Hepatocyte (in vitro differentiated cells): ENCODE results near the gene APBA2. TPM values are rescaled to one million over a fixed set of nuclear protein-coding genes. Genes with fewer than 3 reads are reported as not detected.
A peak's percentile ranks its signal among the peaks of the same experiment; 100 is the strongest.

Source experiments
- DNase-seq: peaks from one replicate; pipeline ENCODE4 v3.0.0-alpha.2; 2016; ENCODE audit warnings: low spot score
- H2AFZ ChIP-seq: fragments of 200-600 bp; sonication (generic); 2 replicates; pipeline ENCODE4 v1.6.0; 2016; ENCODE audit warnings: antibody characterized with exemption, mild to moderate bottlenecking
- H3K27ac ChIP-seq: fragments of 200-600 bp; sonication (generic); 2 replicates; pipeline ENCODE4 v1.5.1; 2016; ENCODE audit warnings: mild to moderate bottlenecking
- H3K27me3 ChIP-seq: fragments of 200-600 bp; sonication (generic); 2 replicates; pipeline ENCODE4 v1.6.1; 2016
- H3K36me3 ChIP-seq: fragments of 200-600 bp; sonication (generic); replicated peaks from 2 replicates; pipeline ENCODE4 v1.5.1; 2016; ENCODE audit warnings: low read depth; ENCODE audit not compliant: insufficient read depth
- H3K4me1 ChIP-seq: fragments of 200-600 bp; sonication (generic); 2 replicates; pipeline ENCODE4 v1.5.1; 2016; ENCODE audit warnings: mild to moderate bottlenecking, moderate library complexity; ENCODE audit not compliant: insufficient read depth
- H3K4me2 ChIP-seq: fragments of 200-600 bp; sonication (generic); 2 replicates; pipeline ENCODE4 v1.6.0; 2016
- H3K4me3 ChIP-seq: fragments of 200-600 bp; sonication (generic); 2 replicates; pipeline ENCODE4 v1.5.1; 2016; ENCODE audit warnings: mild to moderate bottlenecking
- H3K79me2 ChIP-seq: fragments of 200-600 bp; sonication (generic); 2 replicates; pipeline ENCODE4 v1.6.0; 2017; ENCODE audit warnings: mild to moderate bottlenecking
- H3K9me2 ChIP-seq: fragments of 200-600 bp; sonication (generic); replicated peaks from 2 replicates; pipeline ENCODE4 v1.6.0; 2017; ENCODE audit warnings: mild to moderate bottlenecking; ENCODE audit not compliant: insufficient read depth
- H3K9me3 ChIP-seq: fragments of 200-600 bp; sonication (generic); 2 replicates; pipeline ENCODE4 v1.5.1; 2016; ENCODE audit warnings: low read depth, mild to moderate bottlenecking
- H4K20me1 ChIP-seq: fragments of 200-600 bp; sonication (generic); 2 replicates; pipeline ENCODE4 v1.6.0; 2016; ENCODE audit warnings: mild to moderate bottlenecking; ENCODE audit not compliant: insufficient read depth, poor library complexity, severe bottlenecking
- EZH2 ChIP-seq: fragments of 200-600 bp; sonication (generic); IDR thresholded peaks from 2 replicates; pipeline ENCODE4 v1.6.1; 2016; ENCODE audit warnings: antibody characterized with exemption, mild to moderate bottlenecking, borderline replicate concordance
- EZH2phosphoT487 ChIP-seq: fragments of 200-600 bp; sonication (generic); IDR thresholded peaks from one replicate; pipeline ENCODE4 v1.6.1; 2018; ENCODE audit warnings: antibody characterized with exemption, mild to moderate bottlenecking, low read depth, moderate library complexity; ENCODE audit not compliant: unreplicated experiment, severe bottlenecking
- WGBS: methylation state at CpG from one replicate; pipeline ENCODE4 v1.1.6; 2016; ENCODE audit warnings: low lambda C conversion rate; ENCODE audit errors: missing lambda C conversion rate; 5-methylcytosine and 5-hydroxymethylcytosine counted together
- polyA plus RNA-seq: library from polyadenylated mRNA; unstranded; fragments of >200 nt; fragmentation: Nextera tagmentation; extraction: Ambion mirVana; gene quantifications from 2 replicates; pipeline ENCODE4 v1.2.1, GENCODE V29; 2016
- total RNA-seq: library from RNA; depleted of rRNA; stranded (reverse); fragments of >200 nt; gene quantifications from 2 replicates; pipeline ENCODE4 v1.2.3, GENCODE V29; 2014
- TF ChIP-seq, protein P1 (sequence below): fragments of 200-600 bp; sonication (generic); IDR thresholded peaks from 2 replicates; pipeline ENCODE4 v1.5.1; 2016; ENCODE audit warnings: antibody characterized with exemption, mild to moderate bottlenecking; ENCODE audit not compliant: poor library complexity

Gene APBA2
- total and polyA plus RNA-seq, 2 experiments from 2014 or later, result 8.4 to 10.1 TPM

GRCh38 chr15:29087521-29088285, 201.9 kb downstream of the APBA2 start:
- Histone ChIP-seq H3K4me1 (no peaks in the 10 kb centered on the region), H3K9me2 (no peaks in the 10 kb centered on the region), H3K36me3 (no peaks in the 10 kb centered on the region), H3K9me3 (no peaks in the 10 kb centered on the region), H3K4me2 (no peak overlapping the region), H4K20me1 (no peaks in the 10 kb centered on the region), H3K27ac (no peak overlapping the region), H2AFZ (no peak overlapping the region), H3K27me3 (no peaks in the 10 kb centered on the region), H3K79me2 (no peaks in the 10 kb centered on the region), H3K4me3 (no peak overlapping the region)
- 81% methylated on average over 15 of the region's 16 CpGs for WGBS
- TF ChIP-seq, protein P1, sequence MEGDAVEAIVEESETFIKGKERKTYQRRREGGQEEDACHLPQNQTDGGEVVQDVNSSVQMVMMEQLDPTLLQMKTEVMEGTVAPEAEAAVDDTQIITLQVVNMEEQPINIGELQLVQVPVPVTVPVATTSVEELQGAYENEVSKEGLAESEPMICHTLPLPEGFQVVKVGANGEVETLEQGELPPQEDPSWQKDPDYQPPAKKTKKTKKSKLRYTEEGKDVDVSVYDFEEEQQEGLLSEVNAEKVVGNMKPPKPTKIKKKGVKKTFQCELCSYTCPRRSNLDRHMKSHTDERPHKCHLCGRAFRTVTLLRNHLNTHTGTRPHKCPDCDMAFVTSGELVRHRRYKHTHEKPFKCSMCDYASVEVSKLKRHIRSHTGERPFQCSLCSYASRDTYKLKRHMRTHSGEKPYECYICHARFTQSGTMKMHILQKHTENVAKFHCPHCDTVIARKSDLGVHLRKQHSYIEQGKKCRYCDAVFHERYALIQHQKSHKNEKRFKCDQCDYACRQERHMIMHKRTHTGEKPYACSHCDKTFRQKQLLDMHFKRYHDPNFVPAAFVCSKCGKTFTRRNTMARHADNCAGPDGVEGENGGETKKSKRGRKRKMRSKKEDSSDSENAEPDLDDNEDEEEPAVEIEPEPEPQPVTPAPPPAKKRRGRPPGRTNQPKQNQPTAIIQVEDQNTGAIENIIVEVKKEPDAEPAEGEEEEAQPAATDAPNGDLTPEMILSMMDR, result no peak
- no peak for TF ChIP-seq EZH2phosphoT487
- TF ChIP-seq EZH2, result no peak
- DNase-seq, result no peak

- Histone ChIP-seq H3K9me2 (no peaks in the 10 kb centered on the region), H3K9me3 (no peaks in the 10 kb centered on the region), H2AFZ (no peak overlapping the region), H3K4me3 (no peak overlapping the region), H3K36me3 (no peaks in the 10 kb centered on the region), H3K79me2 (no peaks in the 10 kb centered on the region), H3K4me2 (no peak overlapping the region), H3K27ac (no peak overlapping the region), H3K4me1 (no peaks in the 10 kb centered on the region), H3K27me3 (no peaks in the 10 kb centered on the region), H4K20me1 (no peaks in the 10 kb centered on the region)
- DNase-seq, result no peak
- 85% methylated on average over 5 of the region's 5 CpGs for WGBS
- TF ChIP-seq, protein P1, result no peak
- no peak for TF ChIP-seq EZH2
- no peak for TF ChIP-seq EZH2phosphoT487
These were observed 202.9 kb downstream of the APBA2 start for GRCh38 chr15:29088666-29089065.

DNA sequence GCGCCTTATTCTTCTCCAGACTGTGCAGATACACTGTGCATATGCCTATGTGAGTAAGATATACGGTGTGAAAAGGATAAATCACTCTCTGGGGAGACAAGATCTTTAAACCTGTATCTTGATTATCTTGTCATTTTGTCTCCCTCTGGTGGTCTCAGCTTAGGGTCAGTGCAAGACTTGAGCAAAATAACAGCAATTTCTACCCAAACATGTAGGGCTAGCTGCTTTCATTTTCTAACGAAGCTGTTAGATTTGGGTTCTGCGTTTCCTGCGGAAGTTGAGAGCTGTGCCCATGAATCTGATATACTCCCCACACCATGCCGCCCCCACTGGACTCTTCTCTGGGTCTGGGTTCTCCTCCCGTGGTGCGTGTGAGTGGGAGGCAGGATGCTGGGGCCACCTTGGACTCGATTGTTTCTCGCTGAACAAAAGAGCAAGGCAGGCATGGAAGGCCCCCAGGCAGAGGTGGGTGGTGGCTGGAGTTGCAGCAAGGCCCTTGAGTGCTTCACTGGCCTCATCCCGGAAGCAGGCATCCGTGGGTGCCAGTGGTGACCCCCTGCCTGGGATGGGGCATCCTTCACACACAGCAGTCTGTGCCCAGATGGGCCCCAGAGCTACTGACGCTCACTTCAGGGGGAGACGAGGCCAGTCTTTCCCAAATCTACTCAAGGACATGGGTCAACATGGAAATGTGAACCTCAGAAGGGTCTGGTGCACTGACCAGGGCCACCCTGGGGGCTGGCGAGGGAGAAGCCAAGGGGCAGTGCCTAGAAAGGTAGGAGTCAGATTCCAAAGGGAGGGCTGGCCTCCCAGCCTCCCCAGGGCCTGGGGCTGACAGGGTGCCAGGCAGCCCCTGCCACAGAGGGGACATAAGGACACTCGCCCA, 204.2 kb downstream of the APBA2 start:
- Histone ChIP-seq H3K27ac (no peak overlapping the region), H3K4me2 (no peak overlapping the region), H2AFZ (no peak overlapping the region), H3K36me3 (no peaks in the 10 kb centered on the region), H3K27me3 (no peaks in the 10 kb centered on the region), H3K4me1 (no peaks in the 10 kb centered on the region), H3K4me3 (no peak overlapping the region), H3K9me3 (no peaks in the 10 kb centered on the region), H3K9me2 (no peaks in the 10 kb centered on the region), H3K79me2 (no peaks in the 10 kb centered on the region), H4K20me1 (no peaks in the 10 kb centered on the region)
- TF ChIP-seq EZH2 (no peak), EZH2phosphoT487 (no peak)
- TF ChIP-seq, protein P1, result peak; percentile 36
- 85% methylated on average over 16 of the region's 16 CpGs for WGBS
- no peak for DNase-seq
